Measurements from ENCODE around the gene TUBA4B. TPM values are rescaled to one million over a fixed set of nuclear protein-coding genes. Genes with fewer than 3 reads are reported as not detected.
"Not testable (repeated sequence)": the region's sequence is repeated elsewhere in the genome, so short reads cannot be mapped to it uniquely, and the experiment has no call there.

Gene TUBA4B
- total RNA-seq, 1 donor from 2014 or later = not detected

DNA sequence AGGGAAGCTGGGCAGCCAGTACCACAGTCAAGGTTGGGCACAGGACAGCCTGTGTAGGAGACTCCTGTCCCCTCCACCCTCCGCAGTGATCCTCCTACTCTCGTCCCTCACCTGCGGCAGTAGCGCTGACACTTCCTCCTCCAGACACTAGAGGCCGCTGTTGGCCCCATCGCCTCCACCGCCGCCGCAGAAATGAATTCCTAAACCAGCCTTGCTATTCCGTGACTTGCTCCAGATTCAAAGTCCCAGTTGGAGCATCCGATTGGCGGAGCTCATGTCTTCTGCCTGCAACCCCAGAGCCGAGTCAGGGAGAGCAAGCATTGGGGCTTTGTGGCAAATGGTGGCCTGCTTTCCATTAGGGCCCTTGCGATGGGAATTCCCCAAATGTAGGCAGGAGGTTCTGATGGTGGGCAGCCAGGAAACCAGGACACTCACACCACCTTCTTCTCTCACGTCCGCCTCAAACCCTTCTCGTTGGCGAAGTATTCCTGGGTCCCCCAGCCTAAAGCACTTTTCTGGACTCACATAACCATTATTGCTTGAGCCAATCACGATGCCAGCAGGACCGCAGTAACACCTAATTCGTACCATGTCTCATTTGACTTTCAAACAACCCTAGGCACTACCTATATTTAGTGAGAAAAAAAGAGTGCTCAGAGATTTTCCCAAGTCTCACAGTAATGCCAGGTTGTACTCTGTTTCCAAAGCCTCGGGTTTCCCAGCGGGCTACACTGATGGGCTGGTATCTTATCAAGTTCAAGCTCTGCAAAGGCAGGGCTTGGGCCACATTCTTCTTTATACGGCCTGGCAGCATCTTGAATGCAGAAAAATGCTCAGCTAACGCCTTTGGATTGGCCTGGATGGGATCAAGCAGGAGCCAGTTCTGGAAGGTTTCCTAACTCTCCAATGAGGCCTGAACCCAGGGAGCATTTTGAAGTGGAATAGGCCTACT lies 24.9 kb downstream of the TUBA4B start:
- peak; percentile 91 for DNase-seq

DNA sequence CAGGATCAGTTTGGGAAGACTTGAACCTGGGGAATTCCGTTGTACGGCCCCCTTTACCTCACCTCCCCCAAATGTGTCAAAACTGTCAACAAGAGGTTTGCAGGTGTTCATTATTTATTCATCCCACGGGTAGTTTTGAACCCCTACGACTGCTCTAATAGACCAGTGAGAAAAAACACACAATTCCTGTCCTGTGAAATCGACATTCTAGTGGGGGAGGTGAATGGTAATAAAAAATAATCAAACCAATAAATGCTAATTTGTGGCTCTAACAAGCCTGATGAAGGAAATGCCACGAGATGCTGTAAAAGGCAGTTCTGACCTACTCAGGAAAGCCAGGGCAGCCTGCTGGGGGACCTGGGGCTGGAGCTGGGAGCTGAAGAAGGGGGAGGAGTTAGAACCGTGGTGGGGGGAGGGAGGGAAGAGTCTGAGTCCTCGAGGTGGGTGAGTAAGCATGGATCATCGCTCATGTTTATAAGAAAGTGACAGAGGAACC lies 25.7 kb downstream of the TUBA4B start:
- DNase-seq = no peak

DNA sequence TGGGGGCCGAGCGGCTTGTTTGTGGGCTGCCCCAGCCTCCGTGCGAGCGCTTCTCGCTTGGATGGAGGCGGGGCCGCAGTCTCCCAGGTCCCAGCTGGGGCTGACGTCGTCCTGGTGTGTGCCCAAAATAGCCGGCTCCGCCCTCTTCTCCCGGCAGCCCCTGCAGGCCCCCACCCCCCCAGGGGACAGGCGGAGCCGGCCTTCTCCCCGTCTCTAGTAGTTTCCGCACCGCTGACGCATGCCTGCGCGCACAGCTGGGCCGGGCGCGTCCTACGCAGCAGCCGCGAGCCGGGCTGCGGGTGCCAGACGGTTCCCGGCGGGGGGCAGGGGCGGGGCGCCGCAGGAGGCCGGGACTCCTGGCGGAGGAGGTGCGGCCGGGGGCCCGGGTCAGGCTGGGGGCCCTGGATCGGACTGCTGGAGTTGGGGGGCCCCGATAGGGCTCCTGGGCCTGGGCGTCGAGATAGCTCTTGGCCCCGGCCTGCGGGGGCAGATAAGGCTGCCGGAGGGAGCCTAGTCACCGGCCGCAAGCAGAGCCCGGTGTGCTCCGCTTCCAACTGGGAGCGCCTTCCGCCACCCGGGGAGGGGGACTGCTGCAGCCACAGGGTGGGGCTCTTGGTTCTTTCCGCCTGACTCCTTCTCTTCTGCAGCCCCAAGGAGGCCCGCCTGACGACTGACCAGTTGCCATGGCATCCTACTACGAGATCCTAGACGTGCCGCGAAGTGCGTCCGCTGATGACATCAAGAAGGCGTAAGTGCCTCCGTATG lies 26.3 kb downstream of the TUBA4B start, which contains the start of gene DNAJB2:
DNAJB2 (plus strand) TSS at position 216 of the 765 bp plus-strand sequence; CDS start at position 684, 468 bp downstream.
- DNase-seq = peak; percentile 99

DNA sequence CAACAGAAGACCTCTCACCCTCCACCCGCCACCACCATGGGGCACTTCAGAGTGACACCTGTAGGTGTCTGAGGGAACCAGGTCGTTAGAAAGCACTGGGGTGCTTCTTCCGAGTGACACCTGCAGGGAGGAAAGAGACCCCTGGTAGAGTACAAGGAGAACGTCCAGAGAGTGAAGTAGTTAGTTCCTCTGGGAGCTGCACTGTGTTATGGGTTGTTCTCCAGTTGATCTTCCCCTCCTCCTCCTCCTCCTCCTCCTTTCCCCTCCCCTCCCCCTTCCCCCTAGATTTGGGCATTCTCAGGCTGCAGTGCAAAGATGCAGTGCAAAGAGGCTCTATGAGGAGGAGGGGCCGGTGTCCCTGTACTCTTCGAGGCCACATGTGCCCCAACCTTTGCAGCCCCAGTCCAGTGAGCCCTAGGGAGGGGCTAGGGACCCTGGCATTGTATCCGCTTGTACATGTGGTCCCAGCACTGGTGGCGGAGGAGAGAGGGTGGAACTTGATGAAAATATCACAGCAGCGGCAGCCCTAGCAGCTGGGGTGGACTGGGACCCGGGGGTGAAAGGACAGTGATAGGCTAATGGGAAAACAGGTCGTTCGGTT lies 27.0 kb downstream of the TUBA4B start:
- DNase-seq = no peak

- no peak for DNase-seq
These were observed 27.6 kb downstream of the TUBA4B start for GRCh38 chr2:219280651-219281050.

GRCh38 chr2:219281588-219281987 lies 28.5 kb downstream of the TUBA4B start:
- DNase-seq = no peak

- no peak for DNase-seq
These were observed 29.3 kb downstream of the TUBA4B start for GRCh38 chr2:219282375-219282774.

DNA sequence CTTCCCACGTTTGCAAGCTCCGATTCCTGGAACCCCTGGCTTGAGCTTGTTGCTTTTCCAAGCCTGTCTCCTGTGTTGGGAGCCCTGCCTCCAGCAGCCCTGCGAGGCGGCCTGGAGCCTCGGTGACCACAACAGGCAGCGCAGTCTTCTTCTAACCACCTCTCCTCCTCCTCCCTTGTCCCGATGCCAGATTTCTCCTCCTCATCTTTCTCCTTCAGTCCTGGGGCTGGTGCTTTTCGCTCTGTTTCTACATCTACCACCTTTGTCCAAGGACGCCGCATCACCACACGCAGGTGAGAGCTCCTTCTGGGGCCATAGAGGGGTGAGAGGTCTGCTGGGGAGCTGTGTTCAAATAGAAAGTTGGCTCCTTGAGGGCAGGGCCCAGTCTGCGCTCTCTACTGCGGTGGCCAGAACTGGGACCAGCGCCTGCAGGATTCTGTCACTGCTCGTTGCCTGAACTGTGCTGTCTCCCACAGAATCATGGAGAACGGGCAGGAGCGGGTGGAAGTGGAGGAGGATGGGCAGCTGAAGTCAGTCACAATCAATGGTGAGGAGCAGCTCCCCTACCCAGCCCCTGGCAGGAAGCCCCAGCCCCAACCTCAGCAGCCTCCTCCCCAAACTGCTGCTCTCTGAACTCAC lies 30.0 kb downstream of the TUBA4B start:
- DNase-seq = no peak

DNA sequence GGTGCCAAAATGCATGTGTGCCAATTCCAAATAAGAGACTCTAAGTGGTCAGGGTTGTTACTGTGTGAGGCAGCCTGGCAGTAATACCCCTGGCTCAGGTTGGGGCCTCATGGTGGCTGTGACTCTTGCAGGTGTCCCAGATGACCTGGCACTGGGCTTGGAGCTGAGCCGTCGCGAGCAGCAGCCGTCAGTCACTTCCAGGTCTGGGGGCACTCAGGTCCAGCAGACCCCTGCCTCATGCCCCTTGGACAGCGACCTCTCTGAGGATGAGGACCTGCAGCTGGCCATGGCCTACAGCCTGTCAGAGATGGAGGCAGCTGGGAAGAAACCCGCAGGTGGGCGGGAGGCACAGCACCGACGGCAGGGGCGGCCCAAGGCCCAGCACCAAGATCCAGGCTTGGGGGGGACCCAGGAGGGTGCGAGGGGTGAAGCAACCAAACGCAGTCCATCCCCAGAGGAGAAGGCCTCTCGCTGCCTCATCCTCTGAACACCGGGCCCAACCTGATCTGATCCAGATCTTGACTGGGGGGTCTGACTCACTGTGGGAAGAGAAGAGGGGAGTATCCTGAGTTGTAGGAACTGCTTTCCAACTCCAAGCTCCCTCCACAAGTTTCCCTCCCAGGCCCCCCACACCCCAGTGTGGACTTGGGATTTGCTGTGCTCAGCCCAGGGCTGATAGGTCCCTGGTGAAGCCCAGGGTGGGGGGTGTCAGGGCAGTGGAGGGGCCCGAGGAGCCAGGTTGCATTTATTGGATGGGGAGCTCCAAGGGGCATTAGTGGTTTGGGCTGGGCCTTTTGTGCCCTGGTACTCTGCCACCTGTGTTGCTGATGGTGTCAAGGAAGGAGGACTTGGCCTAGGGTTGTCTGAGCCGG lies 31.7 kb downstream of the TUBA4B start:
- DNase-seq = no peak

DNA sequence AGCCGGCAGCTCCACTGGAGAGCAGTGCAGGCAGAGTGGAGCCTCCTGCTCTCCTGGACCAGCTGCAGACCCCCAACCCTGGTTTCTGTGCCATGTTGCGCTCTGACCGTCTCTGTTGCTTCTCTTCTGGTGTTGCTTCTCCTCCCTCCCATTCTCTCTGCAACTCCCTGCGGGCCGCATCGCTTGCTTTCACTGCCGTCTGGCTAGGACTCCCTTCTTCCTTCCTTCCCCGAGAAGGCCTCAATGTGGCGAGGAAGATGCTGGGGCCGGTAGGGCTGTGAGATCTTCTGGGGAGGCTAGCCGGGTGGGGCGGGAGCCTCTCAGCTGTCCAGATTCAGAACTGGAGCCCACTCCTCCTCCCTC lies 32.3 kb downstream of the TUBA4B start:
- DNase-seq = no peak

- DNase-seq = peak; percentile 83
These were observed 32.9 kb downstream of the TUBA4B start for GRCh38 chr2:219285894-219286425.

DNA sequence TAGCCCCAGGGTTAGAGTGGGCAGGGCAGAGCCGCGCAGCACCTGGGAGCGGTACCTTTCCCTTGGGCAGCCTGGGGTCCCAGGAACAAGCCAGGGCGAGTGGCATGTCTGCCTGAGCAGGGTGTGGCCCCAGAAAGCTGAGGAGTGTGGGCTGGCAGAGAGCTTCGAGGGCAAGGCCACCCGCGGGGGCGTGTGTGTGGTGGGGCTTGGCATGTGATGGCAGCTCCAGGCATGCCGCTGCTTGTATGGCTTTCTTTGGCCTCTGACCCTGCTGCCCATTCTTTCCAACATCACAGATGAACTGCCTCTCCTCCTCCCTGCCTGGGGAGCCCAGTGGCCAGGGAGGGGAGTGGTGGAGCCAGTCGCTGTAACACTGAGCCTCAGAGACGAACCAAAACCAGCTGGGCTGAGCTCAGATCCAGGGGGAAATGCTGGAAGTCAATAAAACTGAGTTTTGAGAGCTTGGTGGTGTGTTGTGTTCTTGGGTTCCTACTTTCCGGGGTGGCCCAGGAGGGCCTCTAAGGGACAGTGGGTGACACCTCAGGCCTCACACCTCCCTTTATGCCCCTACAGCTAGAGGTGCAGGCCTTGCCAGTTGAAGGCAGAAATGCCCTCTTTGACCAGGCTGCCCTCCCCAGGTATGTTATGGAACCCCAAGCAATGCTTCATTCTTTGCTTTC lies 33.5 kb downstream of the TUBA4B start:
- no peak for DNase-seq

DNA sequence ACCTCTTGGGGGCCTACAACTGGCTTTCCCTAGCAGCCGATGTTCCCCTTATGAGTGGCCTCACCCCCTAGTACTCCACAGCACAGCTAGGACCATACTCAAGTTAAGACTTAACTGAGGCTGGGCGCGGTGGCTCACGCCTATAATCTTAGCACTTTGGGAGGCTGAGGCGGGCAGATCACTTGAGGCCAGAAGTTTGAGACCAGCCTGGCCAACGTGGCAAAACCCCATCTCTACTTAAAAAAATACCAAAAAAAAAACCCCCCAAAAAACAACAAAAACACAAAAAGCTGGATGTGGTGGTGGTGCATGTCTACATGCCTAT lies 34.0 kb downstream of the TUBA4B start:
- DNase-seq = not testable (repeated sequence)

DNA sequence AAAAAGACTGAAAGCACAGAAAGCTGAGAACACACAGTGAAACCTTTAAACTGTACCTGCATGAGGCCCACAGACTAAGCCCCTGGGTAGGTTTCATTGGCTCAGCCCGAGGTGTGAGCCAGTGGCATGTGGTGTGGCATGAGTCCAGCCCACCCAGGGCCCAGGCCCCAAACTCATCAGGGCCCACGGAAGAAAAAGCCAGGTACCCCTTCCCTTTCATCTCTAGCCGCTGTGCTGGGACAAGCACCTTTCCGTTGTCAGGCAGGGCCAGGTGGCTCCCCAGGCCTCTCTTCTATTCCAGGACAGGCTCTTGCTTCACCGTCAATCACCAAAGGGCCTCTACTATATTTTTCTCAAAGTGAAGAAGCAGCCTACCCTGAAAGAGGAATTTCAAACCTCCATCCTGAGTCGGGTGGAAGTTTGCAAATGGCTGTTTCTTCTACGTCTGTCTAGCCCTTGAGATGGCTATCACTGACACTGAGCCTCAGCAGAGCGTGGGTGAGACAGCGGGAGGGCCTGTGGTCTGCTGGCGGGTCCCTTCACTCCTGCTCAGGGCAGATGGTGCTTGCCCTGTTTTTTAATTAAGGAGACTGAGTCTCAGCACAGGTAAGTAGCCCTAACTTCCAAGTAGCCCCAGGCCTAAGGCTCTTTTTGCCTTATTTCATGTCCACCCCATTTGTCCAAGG lies 34.7 kb downstream of the TUBA4B start:
- DNase-seq = no peak

- DNase-seq = no peak
These were observed 36.1 kb downstream of the TUBA4B start for GRCh38 chr2:219289195-219289536.

- peak; percentile 93 for DNase-seq
These were observed 36.7 kb downstream of the TUBA4B start for GRCh38 chr2:219289537-219290361.

DNA sequence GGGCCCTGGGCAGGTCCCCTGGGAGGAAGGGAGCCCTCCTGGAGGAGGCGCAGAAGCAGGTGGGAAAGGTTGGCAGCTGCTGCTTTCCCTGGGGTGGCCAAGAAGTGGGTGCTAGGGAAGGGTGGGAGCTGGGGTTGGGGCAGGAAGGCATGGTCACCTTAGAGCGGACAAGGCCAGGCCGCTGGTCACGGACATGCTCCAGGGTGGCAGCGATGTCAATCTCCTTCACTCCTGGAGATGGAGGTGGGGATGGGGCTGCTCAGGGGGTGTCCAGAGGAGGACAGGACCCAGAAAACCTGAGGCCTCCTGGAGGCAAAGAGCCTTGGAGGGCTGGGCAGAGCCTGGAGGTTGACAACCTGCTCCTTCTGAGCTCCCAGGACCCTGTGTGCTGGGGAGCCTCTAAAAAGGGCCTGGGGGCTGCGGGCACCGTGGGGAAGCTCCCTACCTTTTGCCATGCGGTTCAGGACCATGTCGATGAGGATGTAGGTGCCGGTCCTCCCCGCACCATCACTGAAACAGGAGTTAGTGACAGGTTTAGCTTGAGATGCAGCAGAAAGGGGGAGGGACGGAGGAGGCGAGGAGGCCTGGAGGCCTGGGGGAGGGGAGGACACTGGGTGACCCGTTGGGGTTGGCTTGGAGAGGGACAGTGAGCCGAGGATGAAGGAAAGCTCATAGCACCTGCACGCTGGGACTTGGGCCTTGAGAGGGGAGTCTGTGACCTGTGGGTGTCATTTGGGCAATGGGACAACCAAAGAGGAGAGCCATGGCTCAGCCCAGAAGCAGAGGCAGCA lies 37.5 kb downstream of the TUBA4B start:
- DNase-seq = no peak

DNA sequence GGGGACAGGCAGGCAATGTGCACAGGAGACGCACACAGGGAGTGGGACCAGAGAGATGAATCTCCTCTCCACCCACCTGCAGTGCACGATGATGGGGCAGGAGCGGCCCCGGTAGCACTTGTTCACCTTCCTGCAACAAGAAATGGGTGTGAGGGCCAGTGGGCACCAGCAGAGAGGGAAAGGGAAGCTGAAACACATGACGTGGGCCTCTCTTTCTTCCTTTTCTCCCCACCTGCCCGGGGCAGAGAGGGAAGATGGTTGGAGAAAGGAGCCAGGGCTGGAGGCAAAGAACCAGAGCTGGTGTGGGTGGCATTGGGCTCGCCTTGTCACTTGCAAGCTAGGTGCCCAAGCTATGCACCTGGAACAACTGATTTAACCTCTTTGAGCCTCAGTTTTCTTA lies 38.4 kb downstream of the TUBA4B start:
- DNase-seq = no peak

Measured in tongue (tissue), 2 donors.